MM.1S (cell line): Measurements from ENCODE around the gene SMARCA4.

ENCODE experiments used
- DNase-seq: peaks from one replicate; pipeline ENCODE4 v3.0.0-alpha.2; 2015
- H2AFZ ChIP-seq: fragments of 300-600 bp; sonication (generic); 2 replicates; pipeline ENCODE4 v1.6.0; 2016; ENCODE audit warnings: antibody characterized with exemption, low read length
- H3F3A ChIP-seq: fragments of 300-600 bp; sonication (generic); 2 replicates; pipeline ENCODE4 v1.6.1; 2016; ENCODE audit warnings: mild to moderate bottlenecking, antibody characterized with exemption, low read length, moderate library complexity, mixed read lengths; ENCODE audit not compliant: insufficient read depth
- H3K27ac ChIP-seq: fragments of 300-600 bp; sonication (generic); 2 replicates; pipeline ENCODE4 v1.5.1; 2016; ENCODE audit warnings: mild to moderate bottlenecking, low read length
- H3K27me3 ChIP-seq: fragments of 300-600 bp; sonication (generic); replicated peaks from 2 replicates; pipeline ENCODE4 v1.6.0; 2016; ENCODE audit warnings: low read length; ENCODE audit not compliant: insufficient read depth
- H3K36me3 ChIP-seq: fragments of 300-600 bp; sonication (generic); replicated peaks from 2 replicates; pipeline ENCODE4 v1.6.1; 2016; ENCODE audit warnings: mild to moderate bottlenecking, low read length, mixed read lengths; ENCODE audit not compliant: insufficient read depth
- H3K4me1 ChIP-seq: fragments of 300-600 bp; sonication (generic); 2 replicates; pipeline ENCODE4 v1.6.1; 2016; ENCODE audit warnings: low read length, mixed read lengths
- H3K4me2 ChIP-seq: fragments of 300-600 bp; sonication (generic); 2 replicates; pipeline ENCODE4 v1.6.0; 2016; ENCODE audit warnings: low read depth, low read length
- H3K4me3 ChIP-seq: fragments of 300-600 bp; sonication (generic); 2 replicates; pipeline ENCODE4 v1.5.1; 2016; ENCODE audit warnings: low read length, mixed read lengths
- H3K79me2 ChIP-seq: fragments of 300-600 bp; sonication (generic); 2 replicates; pipeline ENCODE4 v1.6.1; 2016; ENCODE audit warnings: mixed run types, low read length, mixed read lengths
- H3K9ac ChIP-seq: fragments of 300-600 bp; sonication (generic); 2 replicates; pipeline ENCODE4 v1.6.1; 2016; ENCODE audit warnings: low read length, mixed read lengths
- H3K9me2 ChIP-seq: fragments of 300-600 bp; sonication (generic); replicated peaks from 2 replicates; pipeline ENCODE4 v1.6.1; 2016; ENCODE audit warnings: mild to moderate bottlenecking, low read length, mixed read lengths; ENCODE audit not compliant: insufficient read depth
- H3K9me3 ChIP-seq: fragments of 300-600 bp; sonication (generic); replicated peaks from 2 replicates; pipeline ENCODE4 v1.6.1; 2016; ENCODE audit warnings: mild to moderate bottlenecking, low read length, mixed read lengths; ENCODE audit not compliant: insufficient read depth
- H4K20me1 ChIP-seq: fragments of 300-600 bp; sonication (generic); 2 replicates; pipeline ENCODE4 v1.6.1; 2016; ENCODE audit warnings: mild to moderate bottlenecking, low read length, moderate library complexity, mixed read lengths; ENCODE audit not compliant: insufficient read depth
- EZH2 ChIP-seq: fragments of 300-600 bp; sonication (generic); optimal IDR thresholded peaks from 2 replicates; pipeline ENCODE3; 2017; ENCODE audit warnings: low read depth, mild to moderate bottlenecking, antibody characterized with exemption, low read length, mixed read lengths
- EZH2phosphoT487 ChIP-seq: fragments of 300-600 bp; sonication (generic); IDR thresholded peaks from 2 replicates; pipeline ENCODE4 v1.6.1; 2018; ENCODE audit warnings: antibody characterized with exemption, low read length
- TF ChIP-seq, protein P1 (sequence below): fragments of 300-600 bp; sonication (generic); IDR thresholded peaks from 2 replicates; pipeline ENCODE4 v1.5.1; 2016; ENCODE audit warnings: antibody characterized with exemption, low read length, mixed read lengths

Gene SMARCA4

DNA sequence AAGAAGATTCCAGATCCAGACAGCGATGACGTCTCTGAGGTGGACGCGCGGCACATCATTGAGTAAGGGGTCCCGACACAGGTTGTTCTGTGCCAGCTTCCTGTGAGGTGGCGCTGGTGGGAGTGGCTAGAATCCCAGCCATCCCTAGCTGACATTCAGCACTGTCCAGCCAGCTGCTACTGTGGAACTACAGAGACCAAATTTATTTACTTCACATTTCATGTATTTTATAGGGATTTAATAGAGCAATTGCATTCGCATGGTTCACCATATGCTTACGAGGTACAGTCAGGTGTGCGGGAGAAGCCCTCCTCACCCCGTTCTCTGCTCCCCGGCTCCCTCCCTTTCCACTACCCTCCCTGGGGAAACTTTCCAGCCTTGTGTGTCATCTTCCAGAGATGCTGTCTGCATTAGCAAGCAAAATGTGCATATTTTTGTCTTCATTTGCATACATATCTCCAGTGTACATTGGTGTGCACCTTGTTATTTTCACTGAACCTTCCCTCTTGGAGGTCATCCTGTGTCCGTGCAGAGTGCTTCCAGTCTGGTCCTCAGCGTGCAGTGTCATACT lies 47.2 kb downstream of the SMARCA4 start:
- Histone ChIP-seq H2AFZ (no peak overlapping the region), H3K79me2 (0 out of 2 replicates have a peak, but pooled peaks cover 2% of the 10 kb centered on the region), H3K27me3 (no peaks in the 10 kb centered on the region), H3K27ac (no peak overlapping the region), H4K20me1 (no peaks in the 10 kb centered on the region), H3K4me1 (no peaks in the 10 kb centered on the region), H3K9ac (no peak overlapping the region), H3K4me2 (no peak overlapping the region), H3K36me3 (no peaks in the 10 kb centered on the region; the same call in 1 of the 2 replicates), H3K4me3 (no peak overlapping the region), H3K9me2 (no peaks in the 10 kb centered on the region), H3F3A (no peaks in the 10 kb centered on the region), H3K9me3 (no peaks in the 10 kb centered on the region)
- TF ChIP-seq EZH2phosphoT487 (no peak), EZH2 (no peak)
- TF ChIP-seq, protein P1, sequence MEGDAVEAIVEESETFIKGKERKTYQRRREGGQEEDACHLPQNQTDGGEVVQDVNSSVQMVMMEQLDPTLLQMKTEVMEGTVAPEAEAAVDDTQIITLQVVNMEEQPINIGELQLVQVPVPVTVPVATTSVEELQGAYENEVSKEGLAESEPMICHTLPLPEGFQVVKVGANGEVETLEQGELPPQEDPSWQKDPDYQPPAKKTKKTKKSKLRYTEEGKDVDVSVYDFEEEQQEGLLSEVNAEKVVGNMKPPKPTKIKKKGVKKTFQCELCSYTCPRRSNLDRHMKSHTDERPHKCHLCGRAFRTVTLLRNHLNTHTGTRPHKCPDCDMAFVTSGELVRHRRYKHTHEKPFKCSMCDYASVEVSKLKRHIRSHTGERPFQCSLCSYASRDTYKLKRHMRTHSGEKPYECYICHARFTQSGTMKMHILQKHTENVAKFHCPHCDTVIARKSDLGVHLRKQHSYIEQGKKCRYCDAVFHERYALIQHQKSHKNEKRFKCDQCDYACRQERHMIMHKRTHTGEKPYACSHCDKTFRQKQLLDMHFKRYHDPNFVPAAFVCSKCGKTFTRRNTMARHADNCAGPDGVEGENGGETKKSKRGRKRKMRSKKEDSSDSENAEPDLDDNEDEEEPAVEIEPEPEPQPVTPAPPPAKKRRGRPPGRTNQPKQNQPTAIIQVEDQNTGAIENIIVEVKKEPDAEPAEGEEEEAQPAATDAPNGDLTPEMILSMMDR: no peak
- DNase-seq: no peak

DNA sequence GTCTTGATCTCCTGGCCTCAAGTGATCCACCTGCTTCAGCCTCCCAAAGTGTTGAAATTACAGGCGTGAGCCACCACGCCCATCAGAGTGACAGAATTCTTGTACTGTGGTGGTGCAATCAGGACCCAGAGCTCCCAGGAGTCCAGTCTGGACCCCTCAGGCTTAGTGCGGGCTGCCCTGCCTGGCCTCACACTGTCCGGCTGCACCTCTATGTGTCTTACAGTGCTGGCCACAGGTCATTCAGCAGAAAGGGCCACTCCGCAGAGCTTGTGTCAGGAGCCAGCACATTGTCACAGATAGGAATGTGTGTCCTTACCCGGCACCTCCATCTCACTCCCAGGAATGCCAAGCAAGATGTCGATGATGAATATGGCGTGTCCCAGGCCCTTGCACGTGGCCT lies 49.2 kb downstream of the SMARCA4 start:
- Histone ChIP-seq H4K20me1 (no peaks in the 10 kb centered on the region), H3K27ac (no peak overlapping the region), H3K4me2 (no peak overlapping the region), H3F3A (no peaks in the 10 kb centered on the region), H3K79me2 (0 out of 2 replicates have a peak, but pooled peaks cover 2% of the 10 kb centered on the region), H3K27me3 (no peaks in the 10 kb centered on the region), H3K9me2 (no peaks in the 10 kb centered on the region), H3K4me3 (no peak overlapping the region), H3K4me1 (no peaks in the 10 kb centered on the region), H3K36me3 (no peaks in the 10 kb centered on the region; the same call in 1 of the 2 replicates), H3K9me3 (no peaks in the 10 kb centered on the region), H3K9ac (no peak overlapping the region), H2AFZ (no peak overlapping the region)
- DNase-seq: no peak
- no peak for TF ChIP-seq EZH2phosphoT487
- no peak for TF ChIP-seq EZH2
- TF ChIP-seq, protein P1: no peak

DNA sequence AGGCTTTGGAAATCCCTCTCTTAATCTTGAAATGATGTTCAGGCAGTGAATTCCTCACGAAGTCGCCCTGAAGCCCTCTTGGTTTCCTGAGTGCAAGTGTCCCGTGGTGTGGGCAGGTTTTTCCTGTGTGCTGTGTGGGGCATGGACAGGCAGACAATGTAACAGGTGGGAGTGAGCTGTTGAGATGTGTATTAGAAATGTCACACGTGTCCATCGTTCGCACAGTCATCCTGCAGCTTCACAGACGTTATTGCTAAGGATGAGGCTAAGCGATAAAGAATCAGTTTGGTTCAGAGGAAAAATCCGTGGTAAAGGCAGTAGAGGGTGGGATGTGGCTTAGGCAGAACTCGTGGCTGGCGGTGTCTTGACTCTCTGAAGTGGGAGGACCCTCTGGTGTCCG lies 51.7 kb downstream of the SMARCA4 start:
- Histone ChIP-seq H3K27ac (no peak overlapping the region), H4K20me1 (no peaks in the 10 kb centered on the region), H3K9ac (no peak overlapping the region), H3K4me1 (no peaks in the 10 kb centered on the region), H3F3A (no peaks in the 10 kb centered on the region), H3K9me3 (no peaks in the 10 kb centered on the region), H2AFZ (no peak overlapping the region), H3K4me2 (no peak overlapping the region), H3K79me2 (0 out of 2 replicates have a peak, but pooled peaks cover 2% of the 10 kb centered on the region), H3K36me3 (no peaks in the 10 kb centered on the region; the same call in 1 of the 2 replicates), H3K4me3 (no peak overlapping the region), H3K9me2 (no peaks in the 10 kb centered on the region), H3K27me3 (no peaks in the 10 kb centered on the region)
- DNase-seq: no peak
- TF ChIP-seq, protein P1: no peak
- TF ChIP-seq EZH2phosphoT487: no peak
- TF ChIP-seq EZH2: no peak
